Activated T-helper 17 cell treated with anti-CD3 and anti-CD28 coated beads, Interleukin-2, amount 50 U/mL, for 72 hours (primary cell): ENCODE measurements around the gene SMCHD1. TPM values are rescaled to one million over a fixed set of nuclear protein-coding genes. Genes with fewer than 3 reads are reported as not detected.

Source experiments
- ATAC-seq: fragments of 150-1000 bp; cut with Tn5 transposase; replicated peaks from 2 replicates; pipeline ENCODE4 v1.10.0; 2021; ENCODE audit warnings: mild to moderate bottlenecking, moderate library complexity
- H3K27ac Mint-ChIP-seq: one replicate; pipeline ENCODE4 v1.8.0; 2022; ENCODE audit warnings: mixed read lengths
- H3K27me3 Mint-ChIP-seq: one replicate; pipeline ENCODE4 v1.8.0; 2022; ENCODE audit warnings: mixed read lengths
- H3K36me3 Mint-ChIP-seq: one replicate; pipeline ENCODE4 v1.8.0; 2022; ENCODE audit warnings: low read depth, mild to moderate bottlenecking, mixed read lengths
- H3K4me1 Mint-ChIP-seq: one replicate; pipeline ENCODE4 v1.8.0; 2022; ENCODE audit warnings: mixed read lengths
- H3K4me3 Mint-ChIP-seq: one replicate; pipeline ENCODE4 v1.8.0; 2022; ENCODE audit warnings: mild to moderate bottlenecking, mixed read lengths
- H3K9me3 Mint-ChIP-seq: one replicate; pipeline ENCODE4 v1.8.0; 2022; ENCODE audit warnings: mixed read lengths
- total RNA-seq, 2 donors: library from RNA; stranded (reverse); gene quantifications; one replicate each; pipeline ENCODE4 v1.2.3, GENCODE V29; 2022

The SMCHD1 gene
- 100 to 1,000 TPM in 1 of 2 donors, 10 to 100 TPM in 1; 99.5 to 106 TPM for total RNA-seq

DNA sequence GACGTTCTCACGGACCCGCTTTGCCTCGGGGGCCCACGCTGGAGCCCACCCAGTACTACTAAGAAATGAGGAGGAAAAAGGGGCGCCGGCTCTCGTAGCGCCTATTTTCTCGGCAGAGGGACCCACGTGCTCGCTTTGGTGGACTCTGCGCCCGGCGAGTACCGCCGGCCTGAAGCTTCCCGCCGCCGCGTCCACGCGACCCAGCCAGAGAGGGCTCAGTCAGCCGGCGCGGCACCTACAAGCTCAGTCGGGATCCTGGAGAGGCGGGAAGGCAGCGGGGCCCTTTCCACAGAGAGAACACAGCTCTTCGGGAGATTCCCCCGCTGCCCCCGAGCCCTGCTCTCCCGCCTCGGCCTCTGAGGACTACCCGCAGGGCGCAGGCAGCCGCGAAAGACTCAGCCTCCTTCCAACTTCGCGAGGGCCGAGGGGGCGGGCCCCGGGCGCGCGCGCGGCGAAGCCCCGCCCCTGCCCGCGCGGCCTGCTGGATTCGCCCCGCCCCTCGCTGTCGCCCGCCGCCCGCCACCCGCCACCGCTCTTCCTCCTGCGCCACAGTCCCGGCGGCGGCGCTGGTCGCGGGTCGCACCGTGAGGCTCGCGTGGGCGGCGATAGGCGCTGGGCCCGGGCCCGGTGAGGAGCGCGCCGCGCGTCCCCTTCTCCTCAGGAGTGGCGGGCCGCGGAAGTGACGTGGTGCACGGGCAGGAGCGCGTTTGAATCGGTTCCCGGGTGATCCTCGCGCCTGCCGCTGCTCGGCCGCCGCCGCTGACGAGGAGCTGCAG, at the start of gene SMCHD1:
Gene SMCHD1, plus strand, starts transcription at position 549 of the 776 bp plus-strand sequence. CDS start 350 bp downstream, outside the sequence.
- H3K9me3 Mint-ChIP-seq: no peaks in the 10 kb centered on the region
- peaks cover 17% of the 10 kb centered on the region for H3K4me1 Mint-ChIP-seq
- H3K4me3 Mint-ChIP-seq: peak within 1 kb of the TSS; percentile 93
- no peaks in the 10 kb centered on the region for H3K27me3 Mint-ChIP-seq
- peaks cover 41% of the 10 kb centered on the region for H3K36me3 Mint-ChIP-seq
- peak within 1 kb of the TSS; percentile 98 for H3K27ac Mint-ChIP-seq
- ATAC-seq: peak; percentile 81

DNA sequence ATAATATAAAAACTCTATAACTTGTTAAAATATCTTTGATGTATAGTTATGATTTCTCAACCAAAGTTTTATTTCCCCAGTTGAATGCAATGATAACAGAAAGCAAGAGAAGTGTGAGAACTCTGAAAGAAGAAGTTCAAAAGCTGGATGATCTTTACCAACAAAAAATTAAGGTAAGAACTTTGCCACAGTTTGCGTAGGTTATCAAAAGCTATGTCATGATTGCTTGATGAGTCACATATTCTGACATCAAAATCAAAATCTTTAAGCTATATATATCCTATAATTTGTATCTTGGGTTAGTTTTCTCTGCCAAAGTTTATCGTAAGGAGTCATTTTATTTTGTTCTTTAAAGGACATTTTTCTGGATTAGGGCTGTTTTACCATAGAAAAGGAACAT, 49.2 kb upstream of the SMCHD1 start:
- ATAC-seq: no peak
- peaks cover 57% of the 10 kb centered on the region for H3K36me3 Mint-ChIP-seq
- no peaks in the 10 kb centered on the region for H3K9me3 Mint-ChIP-seq
- H3K4me3 Mint-ChIP-seq: peak overlapping the region; percentile 14
- peaks cover 19% of the 10 kb centered on the region for H3K4me1 Mint-ChIP-seq
- no peaks in the 10 kb centered on the region for H3K27me3 Mint-ChIP-seq
- peak overlapping the region; percentile 65 for H3K27ac Mint-ChIP-seq

DNA sequence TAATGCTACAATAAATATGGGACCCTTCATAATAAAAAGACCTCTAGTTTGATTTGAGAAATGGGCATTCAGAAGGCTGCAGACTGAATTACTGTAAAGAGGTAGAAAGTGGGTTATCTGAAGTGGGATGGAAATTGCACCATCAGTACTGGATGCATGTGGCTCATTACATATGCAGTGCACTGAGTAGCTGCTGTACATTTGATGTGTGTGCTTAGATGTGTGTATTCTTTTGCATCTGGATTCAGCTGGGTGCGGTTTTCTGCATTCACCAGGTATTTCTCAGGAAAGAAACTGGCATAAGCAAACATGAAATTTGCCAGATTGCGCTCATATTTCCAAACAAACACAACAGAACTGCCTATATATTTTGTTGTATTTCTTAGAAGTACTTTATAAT, 45.9 kb upstream of the SMCHD1 start:
- H3K4me1 Mint-ChIP-seq: peaks cover 7% of the 10 kb centered on the region
- no peak overlapping the region for H3K4me3 Mint-ChIP-seq

DNA sequence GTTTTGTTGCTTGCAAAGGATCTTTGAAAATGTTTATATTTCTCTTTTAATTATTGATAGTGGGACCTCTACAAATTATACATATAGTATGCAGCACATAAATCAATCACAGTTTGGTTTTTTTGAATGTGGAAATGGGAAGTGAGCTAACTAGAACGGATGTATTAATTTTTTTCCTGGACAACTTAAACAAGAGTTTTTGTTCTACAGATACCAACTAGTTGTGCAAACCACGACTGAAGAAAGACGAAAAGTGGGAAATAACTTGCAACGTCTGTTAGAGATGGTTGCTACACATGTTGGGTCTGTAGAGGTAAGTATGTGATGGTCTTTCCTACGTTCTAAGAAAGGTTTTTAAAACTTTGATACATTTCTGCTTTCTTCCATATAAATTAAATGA, 45.0 kb upstream of the SMCHD1 start:
- Mint-ChIP-seq H3K36me3 (peaks cover 81% of the 10 kb centered on the region), H3K4me1 (no peaks in the 10 kb centered on the region), H3K27ac (no peak overlapping the region), H3K4me3 (no peak overlapping the region), H3K9me3 (no peaks in the 10 kb centered on the region), H3K27me3 (no peaks in the 10 kb centered on the region)
- no peak for ATAC-seq

More for the DNA sequence above, 45.9 kb upstream of the SMCHD1 start:
- H3K36me3 Mint-ChIP-seq: peaks cover 72% of the 10 kb centered on the region
- ATAC-seq: no peak
- no peaks in the 10 kb centered on the region for H3K9me3 Mint-ChIP-seq
- H3K27ac Mint-ChIP-seq: no peak overlapping the region
- H3K27me3 Mint-ChIP-seq: no peaks in the 10 kb centered on the region

DNA sequence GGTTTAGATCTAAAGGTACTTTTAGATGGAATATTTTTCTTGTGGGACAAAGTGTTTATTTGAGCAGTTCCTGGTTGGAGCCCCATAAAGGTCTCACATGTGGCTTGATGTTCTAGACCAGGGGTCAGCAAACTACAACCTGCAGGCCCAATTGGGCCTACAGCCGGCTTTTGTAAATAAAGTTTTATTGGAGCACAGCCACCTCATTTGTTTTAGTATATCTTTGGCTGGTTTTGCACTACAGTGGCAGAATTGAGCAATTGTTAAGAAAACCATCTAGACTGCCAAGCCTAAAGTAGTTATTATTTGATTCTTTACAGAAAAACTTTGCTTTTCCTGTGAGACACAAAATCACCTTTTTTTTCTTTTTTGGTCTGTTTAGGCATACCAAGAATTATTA, 42.5 kb upstream of the SMCHD1 start:
- no peak overlapping the region for H3K27ac Mint-ChIP-seq
- peaks cover 78% of the 10 kb centered on the region for H3K36me3 Mint-ChIP-seq
- no peak for ATAC-seq
- H3K4me1 Mint-ChIP-seq: no peaks in the 10 kb centered on the region
- H3K27me3 Mint-ChIP-seq: no peaks in the 10 kb centered on the region
- no peak overlapping the region for H3K4me3 Mint-ChIP-seq
- no peaks in the 10 kb centered on the region for H3K9me3 Mint-ChIP-seq

DNA sequence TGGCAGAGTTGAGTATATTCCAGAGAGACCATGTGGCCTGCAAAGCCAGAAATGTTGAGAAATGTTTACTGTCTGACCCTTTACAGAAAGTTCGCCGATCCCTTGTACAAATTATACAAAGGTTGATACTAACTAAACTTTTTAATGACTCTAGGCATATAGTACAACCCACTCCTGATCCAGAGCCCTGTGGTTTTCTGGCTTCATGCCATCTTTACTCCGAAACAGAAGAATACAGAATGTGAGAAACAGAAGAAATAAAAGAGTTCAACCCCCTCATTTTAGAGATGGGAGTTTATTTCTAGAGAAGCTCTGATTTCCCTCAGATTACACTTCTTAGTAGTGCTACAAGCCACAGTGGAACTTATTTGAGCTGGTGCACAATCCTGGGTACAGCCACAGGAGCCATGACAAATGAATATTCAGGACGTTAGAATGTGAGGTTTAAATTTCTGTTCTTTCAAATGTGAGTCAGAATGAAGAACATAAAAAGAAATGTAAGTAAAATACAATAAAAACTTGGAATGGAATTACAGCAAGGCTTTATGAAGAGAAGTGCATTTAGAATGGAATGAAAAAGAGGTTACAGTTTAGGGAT, 38.0 kb upstream of the SMCHD1 start:
- peaks cover 38% of the 10 kb centered on the region for H3K36me3 Mint-ChIP-seq
- ATAC-seq: no peak
- no peak overlapping the region for H3K27ac Mint-ChIP-seq
- no peaks in the 10 kb centered on the region for H3K27me3 Mint-ChIP-seq
- no peaks in the 10 kb centered on the region for H3K9me3 Mint-ChIP-seq
- H3K4me1 Mint-ChIP-seq: no peaks in the 10 kb centered on the region
- no peak overlapping the region for H3K4me3 Mint-ChIP-seq

DNA sequence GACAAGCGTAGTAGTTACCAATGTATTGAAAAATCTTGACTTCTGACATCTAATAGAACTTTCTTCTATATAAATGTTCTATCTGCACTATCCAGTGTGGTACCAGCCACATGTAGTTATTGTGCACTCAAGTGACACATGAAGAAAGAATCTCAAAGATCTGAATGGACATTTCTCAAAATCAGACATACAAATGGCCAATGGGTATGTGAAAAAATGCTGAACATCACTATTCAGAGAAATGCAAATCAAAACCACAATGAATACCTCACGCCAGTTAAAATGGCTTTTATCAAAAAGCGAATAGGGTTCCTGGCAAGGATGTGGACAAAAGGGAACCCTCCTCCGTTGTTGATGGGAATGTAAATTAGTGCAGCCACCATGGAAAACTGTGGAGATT, 37.5 kb upstream of the SMCHD1 start:
- ATAC-seq: no peak
- H3K4me1 Mint-ChIP-seq: no peaks in the 10 kb centered on the region
- H3K27me3 Mint-ChIP-seq: no peaks in the 10 kb centered on the region
- peaks cover 33% of the 10 kb centered on the region for H3K36me3 Mint-ChIP-seq
- H3K9me3 Mint-ChIP-seq: no peaks in the 10 kb centered on the region
- H3K4me3 Mint-ChIP-seq: no peak overlapping the region
- H3K27ac Mint-ChIP-seq: no peak overlapping the region

DNA sequence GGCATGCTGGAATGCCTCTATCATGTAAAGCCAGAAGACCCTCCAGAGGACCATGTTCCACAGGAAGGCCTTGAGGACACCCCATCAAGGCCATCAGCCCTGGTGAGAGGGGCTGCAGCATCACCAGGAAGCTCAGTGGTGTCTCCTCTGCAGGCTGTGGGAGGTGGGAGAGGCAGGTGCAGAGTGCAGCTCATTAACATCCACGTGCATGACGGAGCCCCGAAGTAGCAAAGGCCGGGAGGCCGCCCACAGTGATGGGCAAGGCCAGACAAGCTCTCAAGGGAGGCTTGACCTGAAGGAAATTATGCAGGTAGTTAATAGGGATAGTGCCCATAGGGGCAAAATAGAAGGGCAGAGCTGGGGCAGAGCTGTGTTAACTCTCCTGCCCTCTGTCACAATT, 30.3 kb upstream of the SMCHD1 start:
- Mint-ChIP-seq H3K27ac (peak overlapping the region; percentile 70), H3K4me1 (peaks cover 12% of the 10 kb centered on the region), H3K4me3 (no peak overlapping the region), H3K36me3 (no peaks in the 10 kb centered on the region), H3K9me3 (no peaks in the 10 kb centered on the region), H3K27me3 (no peaks in the 10 kb centered on the region)
- no peak for ATAC-seq

DNA sequence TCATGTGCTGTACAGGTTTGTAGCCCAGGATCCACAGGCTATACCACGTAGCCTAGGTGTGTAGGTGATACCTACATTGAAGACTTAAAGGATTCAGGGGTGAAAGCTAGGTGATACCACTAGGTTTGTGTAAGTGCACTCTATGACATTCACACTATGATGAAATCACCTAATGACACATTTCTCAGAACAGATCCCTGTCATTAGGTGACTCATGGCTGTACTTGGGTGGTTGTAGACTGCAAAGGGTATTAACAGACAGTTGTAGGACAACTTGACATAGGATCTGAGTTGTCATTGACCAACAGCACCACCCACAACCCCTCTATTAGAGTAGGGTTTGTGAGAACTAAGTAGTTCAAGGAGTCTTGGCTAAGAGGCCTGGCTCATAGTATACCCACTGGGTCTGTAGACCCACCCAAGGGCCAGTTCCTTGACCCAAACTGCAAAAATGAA, 27.7 kb upstream of the SMCHD1 start:
- H3K4me3 Mint-ChIP-seq: peak overlapping the region; percentile 45
- H3K27me3 Mint-ChIP-seq: no peaks in the 10 kb centered on the region
- no peaks in the 10 kb centered on the region for H3K9me3 Mint-ChIP-seq
- peak overlapping the region; percentile 82 for H3K27ac Mint-ChIP-seq
- peak; percentile 99 for ATAC-seq
- H3K4me1 Mint-ChIP-seq: peaks cover 12% of the 10 kb centered on the region
- H3K36me3 Mint-ChIP-seq: no peaks in the 10 kb centered on the region

DNA sequence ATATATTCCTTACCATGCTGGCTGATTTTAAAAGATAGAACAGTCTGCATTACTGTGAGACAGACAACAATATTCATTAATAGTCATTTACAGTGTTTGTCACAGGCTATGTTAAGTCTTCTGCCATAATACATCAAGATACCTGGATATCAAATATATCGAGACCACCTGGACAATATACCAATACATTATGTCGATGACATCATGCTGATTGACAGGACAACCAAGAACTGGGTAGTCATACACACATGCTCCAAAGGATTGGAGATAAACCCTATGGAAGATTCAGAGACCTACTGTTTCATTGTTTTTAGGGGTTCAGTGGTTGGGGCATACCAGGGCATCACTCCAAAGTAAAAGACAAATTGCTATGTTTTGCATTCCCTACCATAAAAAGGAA, 26.5 kb upstream of the SMCHD1 start:
- H3K4me1 Mint-ChIP-seq: peaks cover 12% of the 10 kb centered on the region
- H3K27ac Mint-ChIP-seq: no peak overlapping the region
- H3K36me3 Mint-ChIP-seq: no peaks in the 10 kb centered on the region
- no peaks in the 10 kb centered on the region for H3K27me3 Mint-ChIP-seq
- no peak for ATAC-seq
- no peak overlapping the region for H3K4me3 Mint-ChIP-seq
- no peaks in the 10 kb centered on the region for H3K9me3 Mint-ChIP-seq

DNA sequence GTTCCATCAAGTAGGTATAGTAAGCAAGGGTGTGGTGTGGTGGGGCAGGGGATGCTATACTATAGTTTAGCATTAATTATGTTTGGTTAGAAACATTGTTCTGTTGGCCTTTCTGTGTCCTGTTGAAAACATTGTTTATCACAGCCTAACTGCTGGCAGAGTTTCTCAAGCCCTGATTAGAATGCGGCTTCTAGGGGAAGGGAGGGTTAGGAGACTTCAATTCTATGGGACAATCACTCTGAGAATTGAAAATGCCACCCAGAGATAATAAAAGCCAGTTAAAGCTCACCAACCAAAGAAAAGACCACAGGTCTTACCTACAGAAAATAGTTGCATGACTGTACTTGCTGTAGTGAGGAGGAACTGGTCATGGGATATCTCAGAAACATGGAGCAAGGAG, 19.9 kb upstream of the SMCHD1 start:
- Mint-ChIP-seq H3K36me3 (no peaks in the 10 kb centered on the region), H3K4me3 (peak overlapping the region; percentile 85), H3K9me3 (peaks cover 7% of the 10 kb centered on the region), H3K27me3 (no peaks in the 10 kb centered on the region), H3K27ac (peak overlapping the region; percentile 36), H3K4me1 (peaks cover 43% of the 10 kb centered on the region)
- no peak for ATAC-seq

DNA sequence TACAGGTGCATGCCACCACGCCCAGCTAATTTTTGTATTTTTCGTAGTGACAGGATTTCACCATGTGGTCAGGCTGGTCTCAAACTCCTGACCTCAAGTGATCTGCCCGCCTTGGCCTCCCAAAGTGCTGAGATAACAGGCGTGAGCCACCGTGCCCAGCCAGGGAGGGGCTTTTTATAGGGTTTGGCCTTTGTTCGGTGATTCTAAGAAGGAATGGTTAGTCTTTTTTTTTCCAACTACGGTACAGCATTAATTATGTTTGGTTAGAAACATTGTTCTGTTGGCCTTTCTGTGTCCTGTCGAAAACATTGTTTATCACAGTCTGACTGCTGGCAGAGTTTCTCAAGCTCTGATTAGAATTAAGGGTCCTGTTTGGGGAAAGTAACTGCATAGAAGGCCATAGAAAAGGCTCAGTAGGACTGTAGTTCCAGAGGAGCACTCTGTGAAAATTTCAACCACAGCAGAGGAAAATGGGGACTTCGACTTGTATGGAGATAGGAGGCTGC, 19.3 kb upstream of the SMCHD1 start:
- H3K4me1 Mint-ChIP-seq: peaks cover 48% of the 10 kb centered on the region
- H3K27ac Mint-ChIP-seq: peak overlapping the region; percentile 93
- no peaks in the 10 kb centered on the region for H3K36me3 Mint-ChIP-seq
- H3K27me3 Mint-ChIP-seq: no peaks in the 10 kb centered on the region
- H3K9me3 Mint-ChIP-seq: peaks cover 7% of the 10 kb centered on the region
- peak overlapping the region; percentile 85 for H3K4me3 Mint-ChIP-seq
- ATAC-seq: no peak

DNA sequence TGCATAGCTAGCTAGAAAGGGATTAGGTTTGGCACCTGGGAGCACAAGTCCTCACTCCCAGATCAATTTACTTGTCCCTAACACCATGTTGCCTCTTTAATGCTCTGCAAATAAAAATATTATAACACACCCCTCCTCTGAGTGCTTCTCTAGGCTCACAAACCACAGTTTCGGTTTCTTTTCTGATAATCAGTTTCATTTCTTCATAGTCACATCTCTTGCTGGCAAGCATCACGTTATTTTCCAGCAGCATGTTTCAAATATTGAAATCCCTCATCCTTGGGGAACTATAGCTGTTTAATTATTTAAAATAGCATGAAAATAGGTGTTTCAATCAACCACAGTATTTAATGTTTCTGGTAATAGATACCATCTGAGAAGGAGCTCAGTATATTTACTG, 13.9 kb upstream of the SMCHD1 start:
- peaks cover 37% of the 10 kb centered on the region for H3K4me1 Mint-ChIP-seq
- ATAC-seq: peak; percentile 71
- H3K9me3 Mint-ChIP-seq: no peaks in the 10 kb centered on the region
- H3K27me3 Mint-ChIP-seq: no peaks in the 10 kb centered on the region
- no peaks in the 10 kb centered on the region for H3K36me3 Mint-ChIP-seq
- peak overlapping the region; percentile 71 for H3K4me3 Mint-ChIP-seq
- H3K27ac Mint-ChIP-seq: peak overlapping the region; percentile 84

DNA sequence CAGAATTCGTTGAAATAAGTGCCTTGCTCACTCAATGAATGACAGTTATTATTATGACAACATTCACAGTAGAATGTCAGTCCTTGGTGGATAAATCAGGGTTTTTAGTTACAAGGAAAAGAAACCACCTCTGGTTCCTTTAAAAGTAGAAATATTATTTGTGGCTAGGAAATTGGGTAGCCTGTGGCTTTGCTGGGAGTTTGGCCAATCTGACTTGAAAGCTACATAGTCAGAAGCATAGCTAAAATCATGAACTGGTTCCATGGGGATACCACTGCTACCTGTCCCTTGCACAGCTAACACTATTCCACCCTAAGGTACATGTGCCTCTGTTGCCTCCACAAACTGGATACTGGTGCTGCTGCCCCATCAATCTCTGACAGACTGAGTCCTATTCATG, 12.8 kb upstream of the SMCHD1 start:
- no peaks in the 10 kb centered on the region for H3K36me3 Mint-ChIP-seq
- peaks cover 28% of the 10 kb centered on the region for H3K4me1 Mint-ChIP-seq
- ATAC-seq: no peak
- H3K9me3 Mint-ChIP-seq: no peaks in the 10 kb centered on the region
- H3K27me3 Mint-ChIP-seq: no peaks in the 10 kb centered on the region
- no peak overlapping the region for H3K4me3 Mint-ChIP-seq
- H3K27ac Mint-ChIP-seq: no peak overlapping the region

DNA sequence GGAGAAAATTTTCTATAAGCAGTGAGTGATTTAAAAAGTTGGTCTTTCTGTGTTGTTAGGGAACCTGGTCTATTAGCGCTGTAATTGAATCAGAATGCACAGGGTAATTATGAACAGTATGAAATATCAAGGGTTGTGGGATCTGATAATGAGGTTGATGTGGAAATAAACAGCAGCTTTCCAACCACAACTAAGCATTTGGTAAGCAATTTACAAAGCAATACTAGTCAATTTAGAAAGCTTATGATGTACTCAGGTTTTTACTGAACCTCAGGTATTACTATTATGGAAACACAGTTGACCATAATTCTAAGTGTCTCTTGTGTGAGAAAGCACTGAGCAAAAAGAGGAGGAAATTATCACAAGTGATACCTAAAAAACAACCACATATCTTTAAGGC, 11.0 kb upstream of the SMCHD1 start:
- H3K4me3 Mint-ChIP-seq: no peak overlapping the region
- H3K9me3 Mint-ChIP-seq: no peaks in the 10 kb centered on the region
- no peak overlapping the region for H3K27ac Mint-ChIP-seq
- H3K27me3 Mint-ChIP-seq: no peaks in the 10 kb centered on the region
- no peaks in the 10 kb centered on the region for H3K36me3 Mint-ChIP-seq
- peak; percentile 64 for ATAC-seq
- peaks cover 17% of the 10 kb centered on the region for H3K4me1 Mint-ChIP-seq
